Neuron (in vitro differentiated cells): ENCODE data around the gene CCND2.

Experiments used
- H2AFZ ChIP-seq: one replicate; pipeline ENCODE4 v1.6.1; 2013; ENCODE audit warnings: low read depth, mild to moderate bottlenecking, inconsistent platforms, low read length, moderate library complexity
- H3K27me3 ChIP-seq: one replicate; pipeline ENCODE4 v1.6.1; 2013; ENCODE audit warnings: low read length; ENCODE audit not compliant: insufficient read depth
- H3K36me3 ChIP-seq: one replicate; pipeline ENCODE4 v1.6.1; 2013; ENCODE audit warnings: low read length; ENCODE audit not compliant: insufficient read depth
- H3K4me1 ChIP-seq: one replicate; pipeline ENCODE4 v1.6.1; 2013; ENCODE audit warnings: low read length; ENCODE audit not compliant: insufficient read depth
- H3K4me3 ChIP-seq: 2 replicates; pipeline ENCODE4 v1.5.1; 2013; ENCODE audit warnings: mild to moderate bottlenecking, low read length, moderate library complexity
- H3K9me3 ChIP-seq: one replicate; pipeline ENCODE4 v1.6.1; 2013; ENCODE audit warnings: low read length

The CCND2 gene

GRCh38 chr12:4322726-4323125 is 49.2 kb downstream of the CCND2 start:
- Histone ChIP-seq H3K4me1 (peaks cover 13% of the 10 kb centered on the region), H3K9me3 (peaks cover 2% of the 10 kb centered on the region), H3K27me3 (no peaks in the 10 kb centered on the region), H3K36me3 (peaks cover 7% of the 10 kb centered on the region), H2AFZ (no peak overlapping the region), H3K4me3 (peak overlapping the region; percentile 92)
